HT1080 (cell line): ENCODE measurements around the gene GRAMD1B. TPM values are rescaled to one million over a fixed set of nuclear protein-coding genes. Genes with fewer than 3 reads are reported as not detected.
"Not testable (repeated sequence)": the region's sequence is repeated elsewhere in the genome, so short reads cannot be mapped to it uniquely, and the experiment has no call there.

Source experiments
- DNase-seq: peaks from one replicate; pipeline ENCODE4 v3.0.0-alpha.2; 2015; ENCODE audit warnings: low read depth
- total RNA-seq: library from RNA; depleted of rRNA; stranded (reverse); fragments of >200 nt; shearing (Covaris generic); gene quantifications from 2 replicates; pipeline ENCODE4 v1.2.3, GENCODE V29; 2014

Gene GRAMD1B
- total RNA-seq, 1 experiment from 2014 or later: 70.9 TPM

DNA sequence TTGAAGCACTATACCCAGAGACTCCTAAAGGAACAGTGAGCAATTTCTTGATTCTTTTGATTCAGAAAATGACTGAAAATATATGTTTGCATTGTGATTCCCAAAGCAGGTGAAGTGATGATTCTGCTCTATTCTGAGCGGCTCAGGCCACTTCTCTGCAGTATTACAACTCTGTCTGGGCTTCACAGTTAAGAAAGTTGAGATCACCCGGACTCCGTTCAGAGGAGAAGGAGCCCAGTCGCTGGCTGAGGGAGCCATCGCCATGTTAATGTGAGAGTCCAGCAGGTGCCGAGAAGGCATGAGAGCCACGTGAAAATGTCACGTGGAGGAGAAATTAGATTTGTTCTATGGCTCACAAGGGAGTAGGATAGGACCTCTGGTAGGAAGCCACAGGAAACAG, 132.8 kb downstream of the GRAMD1B start:
- no peak for DNase-seq

DNA sequence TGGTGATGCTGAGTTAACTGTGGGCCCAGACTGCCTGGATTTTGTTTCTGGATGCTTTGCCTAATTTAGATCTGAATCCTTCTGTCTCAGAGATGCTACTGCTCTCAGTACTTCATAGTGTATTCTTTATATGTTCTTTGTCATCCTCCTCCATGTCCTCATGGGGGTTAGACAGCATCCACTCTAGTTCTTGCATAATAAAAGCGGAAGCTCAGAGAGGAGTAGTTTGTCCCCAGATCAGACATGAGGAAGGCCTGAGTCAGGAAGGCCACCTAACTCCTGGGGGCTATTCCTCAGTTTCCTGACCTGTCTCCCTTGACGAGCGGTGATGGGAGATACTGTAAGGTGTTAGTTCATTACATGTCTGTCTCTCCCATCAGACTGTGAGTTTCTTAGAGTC, 134.2 kb downstream of the GRAMD1B start:
- no peak for DNase-seq

DNA sequence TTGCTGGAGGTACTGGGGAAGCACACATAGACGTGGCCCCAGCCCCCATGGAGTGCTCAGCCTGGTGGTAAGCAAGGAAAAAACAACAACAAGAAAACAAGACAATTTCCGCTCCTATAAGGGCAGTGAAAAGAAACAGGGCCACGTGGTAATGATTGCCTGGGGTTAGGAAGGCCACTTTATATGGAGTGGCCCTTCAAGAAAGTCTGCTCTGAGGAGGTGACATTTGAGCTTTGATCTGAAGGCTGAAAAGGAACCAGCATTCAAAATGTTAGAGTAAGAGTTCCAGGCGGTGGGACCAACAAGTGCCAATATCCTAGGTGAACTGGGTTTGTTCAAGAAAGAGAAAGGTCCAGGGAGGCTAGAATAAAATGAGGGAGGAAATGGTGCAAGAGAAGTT, 136.8 kb downstream of the GRAMD1B start:
- DNase-seq: no peak

DNA sequence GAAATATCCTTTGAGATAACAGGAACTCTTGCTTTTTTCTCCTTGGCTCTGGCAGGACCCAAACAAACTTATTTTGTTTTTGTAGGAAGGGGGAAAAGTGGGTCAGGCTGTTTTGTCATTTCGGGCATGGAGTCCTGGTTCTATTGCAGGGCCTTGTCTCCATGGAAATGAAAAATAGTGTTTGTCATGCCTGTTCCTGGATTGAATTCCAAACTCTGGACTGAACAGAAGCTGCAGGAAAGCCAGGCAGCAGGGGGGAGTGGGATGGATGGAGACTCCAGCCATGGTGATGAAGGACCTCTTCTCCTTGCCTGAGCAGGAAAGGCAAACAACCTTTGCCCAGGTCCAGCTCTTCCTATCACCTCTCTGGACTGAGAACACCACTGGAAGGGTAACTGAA, 137.4 kb downstream of the GRAMD1B start:
- no peak for DNase-seq

DNA sequence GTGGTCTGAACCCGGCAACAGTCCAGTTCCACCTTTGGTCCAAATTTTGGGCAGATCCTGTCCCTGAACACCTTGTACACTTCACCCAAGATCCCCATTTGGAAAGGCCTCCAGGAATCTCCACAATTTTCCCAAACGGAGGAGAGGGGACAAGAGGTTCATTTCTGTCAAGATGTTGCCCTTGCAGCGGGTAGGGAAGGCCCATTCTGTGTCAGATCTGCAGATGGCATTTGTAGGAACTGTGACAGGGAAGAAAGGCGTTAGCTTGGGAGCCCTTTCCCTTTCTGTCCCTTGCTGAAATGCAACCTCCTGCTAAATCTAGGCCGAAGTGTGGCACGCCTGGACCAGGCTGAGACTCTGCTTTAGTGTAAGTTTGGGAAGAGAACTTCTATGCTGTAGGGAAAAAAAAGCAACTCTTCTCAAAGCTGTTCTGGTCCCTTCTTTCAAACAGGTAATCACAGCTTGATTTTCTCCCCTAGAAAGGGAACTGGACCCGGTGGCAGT, 138.3 kb downstream of the GRAMD1B start:
- DNase-seq: no peak

DNA sequence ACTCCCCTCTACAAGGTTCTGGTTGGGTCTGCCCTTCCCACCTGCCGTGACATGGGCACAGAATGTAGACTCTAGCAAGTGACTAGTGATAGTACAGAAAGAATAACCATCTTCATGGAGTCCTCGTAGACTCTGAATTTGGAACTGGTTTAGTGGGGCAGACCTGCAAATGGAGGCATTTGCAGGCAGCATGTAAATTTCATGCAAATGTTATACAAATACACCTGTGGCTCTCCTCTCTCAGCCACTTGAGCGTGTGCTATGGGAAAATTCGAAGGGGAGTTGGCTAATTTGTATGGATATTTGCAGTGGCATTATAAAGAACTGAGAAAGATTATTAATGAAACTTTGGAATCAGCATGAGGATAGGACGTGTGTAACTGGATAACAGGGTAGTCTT, 139.3 kb downstream of the GRAMD1B start:
- no peak for DNase-seq

DNA sequence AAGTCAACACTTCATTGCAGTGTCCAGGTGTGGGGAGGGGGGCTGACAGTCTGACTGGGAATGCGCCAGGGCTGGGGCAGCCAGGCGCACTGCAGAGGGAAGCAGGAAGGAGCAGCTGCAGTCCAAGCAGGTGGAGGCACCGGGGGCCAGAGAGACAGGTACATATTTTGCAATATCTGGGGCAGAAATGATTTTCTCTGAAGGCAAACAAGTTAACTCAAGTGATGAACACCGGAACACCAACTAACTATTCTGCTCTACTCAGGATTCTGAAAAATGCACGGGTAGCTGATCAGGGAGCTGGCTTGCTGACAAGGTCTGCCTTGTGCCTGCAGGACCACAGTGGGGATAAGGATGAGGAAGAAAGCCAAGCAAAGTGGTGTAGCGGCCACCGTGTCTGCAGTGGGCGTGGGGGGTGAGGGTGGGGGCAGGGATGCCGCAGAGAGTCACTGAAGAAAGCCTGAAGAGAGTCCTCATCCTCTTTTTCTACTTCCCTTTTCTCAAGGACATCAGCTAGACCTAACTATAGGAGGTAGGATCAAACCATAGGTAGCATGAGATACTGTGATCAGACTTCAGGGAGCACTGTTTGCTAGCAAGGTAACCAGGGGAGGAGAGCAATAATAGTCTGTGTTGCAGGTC, 141.0 kb downstream of the GRAMD1B start:
- DNase-seq: no peak

DNA sequence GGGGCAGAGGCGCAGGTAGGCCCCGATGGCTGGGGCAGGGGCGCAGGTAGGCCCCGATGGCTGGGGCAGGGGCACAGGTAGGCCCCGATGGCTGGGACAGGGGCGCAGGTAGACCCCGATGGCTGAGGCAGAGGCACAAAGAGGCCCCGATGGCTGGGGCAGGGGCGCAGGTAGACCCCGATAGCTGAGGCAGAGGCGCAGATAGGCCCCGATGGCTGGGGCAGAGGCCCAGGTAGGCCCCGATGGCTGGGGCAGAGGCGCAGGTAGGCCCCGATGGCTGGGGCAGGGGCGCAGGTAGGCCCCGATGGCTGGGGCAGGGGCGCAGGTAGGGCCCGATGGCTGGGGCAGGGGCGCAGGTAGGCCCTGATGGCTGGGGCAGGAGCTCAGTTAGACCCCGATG, 142.7 kb downstream of the GRAMD1B start:
- not testable (repeated sequence) for DNase-seq

DNA sequence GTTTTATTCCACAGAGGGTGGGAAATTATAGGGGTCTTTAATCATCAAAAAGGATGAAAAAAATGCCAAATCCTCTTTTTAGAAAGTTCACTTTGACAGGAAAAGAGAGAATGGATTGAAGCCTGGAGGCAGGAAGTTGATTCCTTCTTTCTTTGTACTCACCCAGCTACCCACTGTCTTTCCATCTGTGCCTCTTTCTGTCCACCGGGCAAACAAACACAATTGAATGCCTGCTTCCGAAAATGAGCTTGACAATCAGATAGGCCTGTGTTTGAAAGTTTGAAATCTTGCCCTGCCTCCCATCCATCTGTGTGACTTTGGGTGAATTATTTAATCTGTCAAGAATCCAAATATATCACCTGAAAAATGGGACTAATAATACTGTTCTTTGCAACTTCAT, 143.2 kb downstream of the GRAMD1B start:
- no peak for DNase-seq

DNA sequence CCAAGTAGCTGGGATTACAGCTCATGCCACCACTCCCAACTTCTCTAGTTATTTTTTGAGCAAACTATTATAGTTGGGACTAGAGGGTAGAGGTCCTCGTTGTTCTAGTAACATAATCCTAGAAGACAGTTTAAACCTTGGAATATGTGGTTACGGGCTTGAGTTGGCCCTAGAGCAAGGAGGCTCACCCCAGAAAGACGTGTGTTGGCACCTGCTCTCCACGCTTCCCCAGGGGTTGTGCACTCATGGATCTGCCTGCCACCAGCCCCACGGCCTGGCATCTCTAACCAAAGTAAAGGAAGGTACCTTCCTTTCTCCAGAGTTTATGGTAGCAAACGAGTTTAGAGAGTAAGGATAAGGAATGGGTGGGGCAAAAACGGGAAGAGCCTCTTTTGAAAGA, 145.4 kb downstream of the GRAMD1B start:
- no peak for DNase-seq

DNA sequence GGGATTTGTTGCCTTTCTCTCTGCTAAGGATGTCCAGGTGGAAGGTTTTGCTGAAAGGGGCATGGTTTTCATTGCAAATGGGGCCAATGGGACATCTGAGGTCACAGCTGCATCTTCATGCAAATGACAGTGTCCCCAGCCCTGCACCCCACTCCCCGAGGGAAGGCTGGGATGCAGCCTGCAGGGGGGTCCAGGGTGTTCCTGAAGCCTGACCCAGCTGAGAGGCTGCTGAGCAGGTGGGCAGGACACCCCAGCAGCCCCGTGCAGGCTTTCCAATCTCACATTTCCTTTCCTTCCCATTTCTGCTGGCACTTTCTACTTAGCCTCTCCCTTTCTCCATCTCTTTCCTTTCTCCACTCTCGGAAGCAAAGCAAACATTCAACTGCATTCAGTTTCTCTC, 146.0 kb downstream of the GRAMD1B start:
- DNase-seq: no peak

DNA sequence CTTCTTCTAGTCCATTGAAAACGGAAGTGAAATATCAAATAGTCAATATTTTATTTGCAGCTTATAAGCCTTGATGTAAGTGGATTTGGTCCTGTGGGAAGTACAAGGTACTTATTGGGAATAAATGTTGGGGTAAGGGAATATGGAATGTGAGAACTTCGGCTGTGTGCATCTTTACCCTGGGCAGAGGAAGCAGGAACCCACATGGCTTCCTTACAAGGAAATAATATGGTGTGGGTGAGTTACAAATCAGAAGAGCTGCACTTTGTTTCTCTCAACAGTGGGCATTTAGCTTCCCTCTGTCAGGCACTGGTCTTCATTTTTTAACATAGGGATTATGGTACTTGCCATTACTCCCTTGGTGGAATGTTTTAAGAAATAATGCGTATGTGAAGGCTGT, 146.4 kb downstream of the GRAMD1B start:
- no peak for DNase-seq

DNA sequence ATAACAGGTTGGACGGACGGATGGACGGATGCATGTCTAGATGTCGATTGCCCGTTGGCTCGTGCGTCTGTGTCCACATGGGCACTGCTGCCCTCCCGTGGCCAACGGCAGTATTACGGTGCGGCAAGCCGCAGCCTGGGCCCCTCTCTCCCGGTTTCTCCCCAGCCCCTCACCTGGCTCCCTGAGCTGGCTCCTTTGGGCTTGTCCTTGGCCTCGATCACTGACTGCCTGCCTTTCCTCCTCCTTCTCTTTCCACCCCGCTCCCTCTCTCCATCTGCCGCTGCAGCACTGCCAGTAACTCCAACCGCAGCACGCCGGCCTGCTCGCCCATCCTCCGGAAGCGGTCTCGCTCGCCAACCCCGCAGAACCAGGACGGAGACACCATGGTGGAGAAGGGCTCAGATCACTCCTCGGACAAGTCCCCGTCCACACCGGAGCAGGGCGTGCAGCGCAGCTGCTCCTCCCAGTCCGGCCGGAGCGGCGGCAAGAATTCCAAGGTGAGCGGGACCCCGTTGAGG, 147.1 kb downstream of the GRAMD1B start:
- DNase-seq: peak; percentile 45

DNA sequence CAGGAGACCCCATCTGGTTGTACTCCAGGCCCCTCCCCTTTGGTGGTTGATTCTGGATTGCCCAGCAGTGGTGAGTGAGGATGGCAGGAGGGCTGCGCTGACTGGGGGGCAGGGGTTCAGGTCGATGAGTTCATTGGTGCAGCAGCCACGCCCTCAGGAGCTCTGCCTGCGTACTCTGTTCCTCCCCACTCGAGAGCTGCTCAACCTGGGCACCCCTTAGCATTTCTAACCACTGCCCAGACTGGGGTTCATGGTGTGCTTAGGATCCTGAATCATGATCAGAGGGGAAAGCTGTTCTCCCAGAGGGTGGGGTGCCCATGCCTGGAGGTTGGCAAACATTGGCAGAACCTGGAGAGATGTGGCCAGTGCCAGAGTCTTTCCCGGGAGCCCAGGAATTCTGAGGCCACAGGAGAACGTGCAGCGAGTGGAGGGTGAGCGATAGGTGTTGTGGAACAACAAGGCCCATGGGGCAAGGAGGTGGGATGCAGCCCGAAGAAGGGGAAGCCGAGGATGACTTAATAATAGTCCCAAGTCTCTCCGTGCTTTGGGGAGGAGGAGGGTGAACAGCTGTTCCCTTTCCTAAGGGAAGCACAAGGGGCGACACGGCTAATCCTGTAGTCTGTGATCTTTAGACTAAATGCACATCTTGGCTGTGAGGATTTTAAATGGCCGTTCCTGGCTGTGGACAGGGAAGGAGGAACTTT, 148.9 kb downstream of the GRAMD1B start:
- no peak for DNase-seq

DNA sequence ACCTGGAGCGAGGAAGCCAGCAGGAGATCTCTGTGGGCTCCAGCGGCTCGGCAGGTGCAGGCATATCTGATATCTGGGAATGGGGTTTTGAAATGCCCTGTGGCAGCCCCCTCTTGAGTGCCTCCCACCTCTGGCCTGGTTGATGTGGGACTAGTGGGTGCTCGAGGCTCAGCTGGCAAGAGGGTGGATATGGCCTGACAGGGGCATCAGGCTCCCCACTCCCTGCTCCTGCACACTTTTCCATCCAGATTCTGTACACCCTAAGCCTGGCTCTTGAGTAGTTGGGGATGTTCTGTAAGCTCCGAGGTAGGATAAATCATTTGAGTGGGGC, 149.4 kb downstream of the GRAMD1B start:
- DNase-seq: no peak

DNA sequence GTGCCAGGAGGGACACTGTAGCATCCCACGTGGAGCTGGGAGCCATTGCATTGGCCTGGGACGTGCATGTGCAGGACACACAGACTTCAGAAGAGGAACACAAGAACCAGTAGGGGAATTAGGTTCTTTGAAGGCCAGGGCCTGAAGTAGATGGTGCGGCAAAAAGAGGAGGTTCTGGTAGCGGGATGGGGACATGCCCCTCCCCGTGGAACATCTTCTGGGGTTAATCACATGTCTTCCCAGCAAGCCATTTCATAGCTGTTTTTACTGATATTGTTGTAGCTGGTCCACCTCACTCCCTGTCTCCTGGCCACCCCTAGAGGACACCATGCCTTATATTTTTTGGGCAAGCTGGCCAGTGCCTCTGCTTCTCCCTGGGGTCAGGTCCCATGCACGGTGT, 150.1 kb downstream of the GRAMD1B start:
- DNase-seq: no peak

DNA sequence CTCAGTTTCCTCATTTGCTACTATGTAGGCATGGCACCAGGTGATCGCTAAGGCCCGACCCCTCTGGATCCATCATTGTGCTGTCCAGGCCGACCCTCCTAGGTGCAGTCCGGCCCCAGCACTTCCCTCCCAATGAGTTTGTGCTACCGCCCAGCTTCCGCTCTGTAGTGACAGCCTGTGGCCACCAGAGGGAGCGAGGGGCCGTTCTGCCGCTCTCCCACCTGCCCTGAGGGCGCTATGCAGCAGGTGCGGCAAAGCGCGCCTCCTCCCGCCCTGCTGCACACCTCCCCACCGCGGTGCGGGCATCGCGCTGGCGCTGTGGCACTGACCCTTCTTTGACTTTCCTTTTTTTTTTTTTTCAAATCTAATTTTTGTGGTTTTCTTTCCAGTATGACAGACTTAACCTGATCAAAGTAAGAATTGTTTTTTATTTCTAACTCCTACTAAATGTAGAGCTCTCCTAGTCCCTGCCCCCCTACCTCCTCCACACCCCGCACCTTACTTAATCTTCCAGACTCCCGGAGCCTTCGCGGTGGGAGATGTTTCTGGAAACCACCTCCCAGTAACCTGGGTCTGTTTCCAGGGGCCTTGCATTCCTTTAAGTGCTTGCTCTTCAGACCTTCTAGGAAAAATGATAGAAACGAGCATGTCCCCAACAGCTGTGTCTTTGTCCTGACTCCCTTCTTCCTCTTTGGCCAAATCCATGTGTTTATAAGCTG, 150.6 kb downstream of the GRAMD1B start:
- DNase-seq: peak; percentile 37

DNA sequence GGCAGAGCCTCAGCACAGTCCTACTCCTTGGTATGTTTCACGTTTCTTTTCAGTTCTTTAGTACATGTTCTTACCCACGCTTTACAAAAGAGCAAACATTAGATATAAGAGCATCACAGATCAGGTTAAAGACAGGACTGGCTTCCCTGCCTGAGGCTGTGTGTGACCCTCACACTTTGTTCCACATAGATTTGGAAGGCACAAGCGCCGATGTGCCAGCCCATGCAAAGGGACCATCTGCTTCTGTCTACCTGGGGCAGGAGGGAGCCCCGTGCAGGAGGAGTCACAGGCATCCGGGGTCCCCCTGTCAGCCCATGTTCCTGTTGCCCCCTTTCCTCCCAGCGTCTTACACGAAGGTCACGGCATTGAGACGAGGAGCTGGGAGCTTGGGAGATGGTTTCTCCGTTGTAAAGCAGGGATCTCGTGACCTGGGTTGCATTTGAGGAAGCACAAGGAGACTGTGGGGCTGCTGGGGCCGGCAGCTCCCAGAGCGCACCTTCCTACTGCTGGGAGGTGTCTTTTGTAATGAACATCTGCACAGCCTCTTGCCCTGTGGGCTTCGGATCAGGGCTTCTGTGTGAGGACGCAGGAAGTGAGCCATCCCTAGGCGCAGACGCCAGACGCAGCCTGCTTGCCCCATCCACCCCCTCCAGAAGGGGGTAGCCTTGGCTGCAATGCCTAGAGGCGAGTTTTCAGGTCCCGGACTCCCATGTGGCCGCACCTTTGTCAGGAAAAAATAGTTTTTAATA, 151.8 kb downstream of the GRAMD1B start:
- no peak for DNase-seq

DNA sequence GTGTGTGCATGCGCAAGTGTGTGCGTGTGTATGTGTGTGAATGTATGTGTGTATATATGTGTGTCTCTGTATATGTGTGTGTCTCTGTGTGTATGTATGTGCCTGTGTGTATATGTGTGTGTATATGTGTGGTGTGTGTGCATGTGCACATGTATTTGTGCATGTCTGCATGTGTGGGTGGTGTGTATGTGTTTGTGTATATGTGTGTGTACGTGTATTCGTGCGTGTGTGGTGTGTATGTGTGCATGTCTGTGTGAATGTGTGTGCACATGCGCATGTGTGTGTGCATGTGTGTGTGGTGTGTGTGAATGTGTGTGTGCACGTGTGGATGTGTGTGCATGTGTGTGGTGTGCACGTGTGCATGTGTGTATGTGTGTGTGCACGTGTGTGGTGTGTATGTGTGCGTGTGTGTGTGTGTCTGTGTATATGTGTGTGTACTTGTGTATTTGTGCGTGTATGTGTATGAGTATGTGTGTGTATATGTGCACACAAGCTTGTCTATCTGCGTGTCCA, 153.0 kb downstream of the GRAMD1B start:
- DNase-seq: no peak

DNA sequence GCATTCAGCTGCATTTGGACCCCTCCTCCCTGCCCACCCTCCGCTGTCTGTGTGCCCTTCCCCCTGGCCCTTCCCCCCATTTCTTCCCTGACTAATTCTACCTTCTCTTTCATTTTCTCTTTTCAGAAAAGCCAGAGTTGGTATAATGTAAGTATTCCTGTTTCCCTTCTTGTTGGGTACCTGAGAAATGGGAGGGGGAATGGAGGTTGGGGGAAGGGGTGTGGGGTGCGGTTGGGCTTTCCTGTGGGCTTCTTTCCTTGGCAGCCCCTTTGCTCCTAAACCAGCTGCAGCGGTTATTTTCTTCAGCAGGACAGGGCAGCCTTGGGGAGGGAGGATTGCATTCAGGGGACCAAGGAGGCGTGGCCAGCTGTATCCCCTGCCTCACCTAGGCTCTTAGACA, 154.1 kb downstream of the GRAMD1B start:
- no peak for DNase-seq

DNA sequence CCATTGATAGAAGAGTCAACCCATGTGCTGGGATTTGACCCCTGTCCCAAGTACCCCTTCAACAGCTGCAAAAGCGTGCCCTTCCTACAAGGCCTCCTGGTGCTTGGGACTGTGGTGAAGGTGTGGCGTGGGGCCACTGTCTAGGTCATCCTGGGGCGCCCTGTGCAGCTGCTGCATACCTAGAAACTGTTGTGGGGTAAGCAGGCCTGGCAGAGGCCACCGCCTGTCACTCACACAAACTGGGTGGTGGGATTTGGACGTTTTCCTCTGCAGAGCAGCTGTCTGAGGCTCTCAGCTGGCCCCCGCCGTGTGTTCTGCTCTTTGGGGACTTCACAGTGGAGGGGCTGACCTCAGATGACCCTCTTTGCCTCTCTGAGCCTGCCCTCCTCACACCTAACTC, 154.7 kb downstream of the GRAMD1B start:
- no peak for DNase-seq
